Measurements from ENCODE around the gene SMC4. TPM values are rescaled to one million over a fixed set of nuclear protein-coding genes. Genes with fewer than 3 reads are reported as not detected.

The SMC4 gene
- polyA plus RNA-seq, 1 of the 3 experiments (the other 2 are of a cell fraction): 26.1 TPM

DNA sequence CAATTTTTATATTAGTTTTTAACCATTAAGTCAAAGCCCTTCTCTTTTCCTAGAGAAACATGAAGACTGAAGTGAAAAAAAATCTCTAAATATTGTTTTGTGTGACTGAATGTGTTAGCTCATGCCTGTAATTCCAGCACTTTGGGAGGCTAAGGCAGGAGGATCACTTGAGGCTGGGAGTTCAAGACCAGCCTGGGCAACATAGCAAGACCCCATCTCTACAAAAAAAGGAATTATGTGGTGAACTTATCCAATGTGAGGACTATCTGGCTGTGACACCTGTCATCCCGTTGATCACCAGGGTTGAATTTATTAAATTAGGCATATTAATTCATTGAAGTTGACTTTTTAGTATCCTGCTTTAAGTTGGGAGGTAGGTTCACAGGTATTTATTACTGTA, 13.0 kb downstream of the SMC4 start:
- POLR2A ChIA-PET: interaction anchor here (1.6 kb wide), 1 partner anchor 11 kb away, joined by 3 read pairs; no protein-coding TSS in a partner anchor
- Histone ChIP-seq H3K9ac (no peak overlapping the region), H2AFZ (ENCODE audit: low read depth) (no peak overlapping the region), H3F3A (replicated peaks; ENCODE audit: insufficient read depth) (peaks cover 57% of the 10 kb centered on the region), H4K20me1 (ENCODE audit: insufficient read depth) (0 out of 2 replicates have a peak, but pooled peaks cover 8% of the 10 kb centered on the region), H3K27ac (ENCODE audit: low read depth in 2 of 2, low read length in 1 of 2) (peak overlapping the region in 1 of 2 experiments; percentile 44; a peak in 2 of 4 replicates), H3K9me3 (no peaks in the 10 kb centered on the region), H3K79me2 (ENCODE audit: insufficient read depth) (peaks cover 94% of the 10 kb centered on the region), H3K9me2 (no peaks in the 10 kb centered on the region; the same call in 1 of the 2 replicates), H3K27me3 (ENCODE audit: insufficient read depth) (no peaks in the 10 kb centered on the region), H3K4me3 (ENCODE audit: low read depth in 2 of 2, low read length in 1 of 2) (no peak overlapping the region), H3K4me2 (no peak overlapping the region), H3K4me1 (ENCODE audit: control insufficient read depth in 1 of 2, insufficient read depth in 2 of 2, low read depth in 1 of 2, low read length in 1 of 2) (peaks cover 0 to 4% of the 10 kb centered on the region in 2 experiments; a peak in 2 of 4 replicates), H3K36me3 (replicated peaks in 1 of 2; ENCODE audit: control insufficient read depth in 1 of 2, insufficient read depth in 2 of 2, low read length in 1 of 2) (peaks cover 77 to 78% of the 10 kb centered on the region in 2 experiments)
- CTCF ChIA-PET: interaction anchor here (0.6 to 5.9 kb wide), 12 partner anchors 9 to 379 kb away, joined by 3 to 29 read pairs (median 7); partner anchors contain the start of genes C3orf80 and SMC4
- DNase-seq: no peak
- TF ChIP-seq FOXJ3 (CRISPR knock-in tag; IDR thresholded peaks at IDR 0.05): no peak
- TF ChIP-seq GABPA (IDR thresholded peaks at IDR 0.05; ENCODE audit: low read depth): no peak
- no peak for TF ChIP-seq SIN3A (IDR thresholded peaks at IDR 0.05; ENCODE audit: borderline replicate concordance, low read depth, low read length)
- no peak for TF ChIP-seq RCOR1 (IDR thresholded peaks at IDR 0.05; ENCODE audit: low read length)
- TF ChIP-seq NFIC (IDR thresholded peaks at IDR 0.05; ENCODE audit: borderline replicate concordance): no peak
- TF ChIP-seq RXRA (IDR thresholded peaks at IDR 0.05; ENCODE audit: borderline replicate concordance, low read depth): no peak
- no peak for TF ChIP-seq EP300 (IDR thresholded peaks at IDR 0.05; ENCODE audit: borderline replicate concordance in 1 of 2, low read depth in 1 of 2, low read length in 1 of 2)
- WGBS (ENCODE audit: low lambda C conversion rate): 93% methylated on average over 1 of the region's 1 CpG

DNA sequence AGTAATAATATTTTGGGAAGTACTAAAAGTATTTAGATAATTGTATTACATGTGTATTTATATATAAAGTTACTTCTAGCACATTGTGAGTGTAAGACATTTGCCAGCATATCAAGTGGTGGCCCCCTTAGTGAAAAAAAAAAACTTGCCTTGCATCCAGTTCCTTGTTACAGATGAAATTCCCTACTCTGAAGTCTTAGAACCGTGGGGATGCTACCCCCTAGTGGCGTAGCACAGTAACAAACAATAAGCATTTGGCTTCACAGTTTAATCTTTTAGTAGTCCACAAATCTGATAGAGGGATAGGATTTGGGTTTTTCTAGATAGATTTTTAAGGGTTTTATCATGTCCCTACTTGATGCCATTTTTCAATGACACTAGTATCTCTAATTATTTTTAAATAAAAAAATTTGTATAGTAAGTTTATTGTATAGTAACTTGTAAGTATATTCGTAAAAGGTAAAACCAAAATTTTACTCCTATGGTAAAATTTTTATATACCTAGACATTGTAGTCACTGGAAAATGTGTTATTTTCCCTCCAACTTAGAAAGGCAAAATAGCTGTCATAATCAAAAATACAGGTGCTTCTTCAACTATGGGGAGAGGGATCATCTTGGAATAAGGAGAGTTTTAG, 14.3 kb downstream of the SMC4 start:
- H3K4me2 ChIP-seq: no peak overlapping the region
- H3K36me3 ChIP-seq (replicated peaks in 1 of 2; ENCODE audit: control insufficient read depth in 1 of 2, insufficient read depth in 2 of 2, low read length in 1 of 2): peaks cover 74 to 78% of the 10 kb centered on the region in 2 experiments
- peaks cover 0 to 4% of the 10 kb centered on the region in 2 experiments; a peak in 2 of 4 replicates for H3K4me1 ChIP-seq (ENCODE audit: control insufficient read depth in 1 of 2, insufficient read depth in 2 of 2, low read depth in 1 of 2, low read length in 1 of 2)
- 34% methylated on average over 3 of the region's 3 CpGs for WGBS (ENCODE audit: low lambda C conversion rate)
- H3K9ac ChIP-seq: no peak overlapping the region
- no peaks in the 10 kb centered on the region for H3K9me3 ChIP-seq
- POLR2A ChIA-PET: no interaction called here
- H3K27me3 ChIP-seq (ENCODE audit: insufficient read depth): no peaks in the 10 kb centered on the region
- no peak overlapping the region for H2AFZ ChIP-seq (ENCODE audit: low read depth)
- TF ChIP-seq RAD21 (IDR thresholded peaks at IDR 0.05; ENCODE audit: low read length) (peak; percentile 89), EZH2phosphoT487 (IDR thresholded peaks at IDR 0.05; ENCODE audit: borderline replicate concordance, low read depth) (no peak), SMC3 (IDR thresholded peaks at IDR 0.05; ENCODE audit: low read depth, low read length) (peak; percentile 68; the same call in 1 of the 2 replicates)
- TF ChIP-seq, protein P1, sequence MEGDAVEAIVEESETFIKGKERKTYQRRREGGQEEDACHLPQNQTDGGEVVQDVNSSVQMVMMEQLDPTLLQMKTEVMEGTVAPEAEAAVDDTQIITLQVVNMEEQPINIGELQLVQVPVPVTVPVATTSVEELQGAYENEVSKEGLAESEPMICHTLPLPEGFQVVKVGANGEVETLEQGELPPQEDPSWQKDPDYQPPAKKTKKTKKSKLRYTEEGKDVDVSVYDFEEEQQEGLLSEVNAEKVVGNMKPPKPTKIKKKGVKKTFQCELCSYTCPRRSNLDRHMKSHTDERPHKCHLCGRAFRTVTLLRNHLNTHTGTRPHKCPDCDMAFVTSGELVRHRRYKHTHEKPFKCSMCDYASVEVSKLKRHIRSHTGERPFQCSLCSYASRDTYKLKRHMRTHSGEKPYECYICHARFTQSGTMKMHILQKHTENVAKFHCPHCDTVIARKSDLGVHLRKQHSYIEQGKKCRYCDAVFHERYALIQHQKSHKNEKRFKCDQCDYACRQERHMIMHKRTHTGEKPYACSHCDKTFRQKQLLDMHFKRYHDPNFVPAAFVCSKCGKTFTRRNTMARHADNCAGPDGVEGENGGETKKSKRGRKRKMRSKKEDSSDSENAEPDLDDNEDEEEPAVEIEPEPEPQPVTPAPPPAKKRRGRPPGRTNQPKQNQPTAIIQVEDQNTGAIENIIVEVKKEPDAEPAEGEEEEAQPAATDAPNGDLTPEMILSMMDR (IDR thresholded peaks at IDR 0.05): peak; percentile 90
- CTCF ChIA-PET: interaction anchor here (0.6 to 5.9 kb wide), 30 partner anchors 9 to 409 kb away, joined by 3 to 29 read pairs (median 5); partner anchors contain the start of genes SMC4 and TRIM59
- H3K4me3 ChIP-seq (ENCODE audit: low read depth in 2 of 2, low read length in 1 of 2): no peak overlapping the region; a peak in 1 of 4 replicates
- peak overlapping the region in 1 of 2 experiments; percentile 44; a peak in 2 of 4 replicates for H3K27ac ChIP-seq (ENCODE audit: low read depth in 2 of 2, low read length in 1 of 2)
- H4K20me1 ChIP-seq (ENCODE audit: insufficient read depth): 0 out of 2 replicates have a peak, but pooled peaks cover 8% of the 10 kb centered on the region
- no peaks in the 10 kb centered on the region; the same call in 1 of the 2 replicates for H3K9me2 ChIP-seq
- peak; percentile 64 for DNase-seq
- peaks cover 57% of the 10 kb centered on the region for H3F3A ChIP-seq (replicated peaks; ENCODE audit: insufficient read depth)
- H3K79me2 ChIP-seq (ENCODE audit: insufficient read depth): peaks cover 94% of the 10 kb centered on the region

Measured in SK-N-SH (cell line).